GM23338 (cell line): ENCODE results near the gene GTF2F1.

Source experiments
- EZH2phosphoT487 ChIP-seq: fragments of 200-600 bp; sonication (generic); IDR thresholded peaks from one replicate; pipeline ENCODE4 v1.8.1; 2018; ENCODE audit warnings: antibody characterized with exemption; ENCODE audit not compliant: unreplicated experiment
- POLR2AphosphoS5 ChIP-seq: IDR thresholded peaks from 2 replicates; pipeline ENCODE4 v1.6.1; 2016; ENCODE audit warnings: antibody characterized with exemption, low read depth
- ZNF331 ChIP-seq: fragments of 250-450 bp; sonication (Bioruptor Pico); IDR thresholded peaks from 2 replicates; pipeline ENCODE4 v1.5.0; 2020; ENCODE audit warnings: low read depth, mild to moderate bottlenecking, moderate library complexity
- TF ChIP-seq, protein P1 (sequence below), 2 experiments: fragments of 200-600 bp in 1 of 2; sonication (generic) in 1 of 2; conservative IDR thresholded peaks; 2 replicates each; pipeline versions ENCODE4 v1.5.1 to v1.6.1; 2016 to 2017; ENCODE audit warnings: antibody characterized with exemption in 2 of 2, low read depth in 2 of 2, mild to moderate bottlenecking in 2 of 2, moderate library complexity in 1 of 2
- TF ChIP-seq, protein P2 (sequence below): fragments of 250-450 bp; sonication (Bioruptor Pico); IDR thresholded peaks from 2 replicates; pipeline ENCODE4 v1.5.0; 2020; ENCODE audit warnings: mild to moderate bottlenecking, moderate library complexity

DNA sequence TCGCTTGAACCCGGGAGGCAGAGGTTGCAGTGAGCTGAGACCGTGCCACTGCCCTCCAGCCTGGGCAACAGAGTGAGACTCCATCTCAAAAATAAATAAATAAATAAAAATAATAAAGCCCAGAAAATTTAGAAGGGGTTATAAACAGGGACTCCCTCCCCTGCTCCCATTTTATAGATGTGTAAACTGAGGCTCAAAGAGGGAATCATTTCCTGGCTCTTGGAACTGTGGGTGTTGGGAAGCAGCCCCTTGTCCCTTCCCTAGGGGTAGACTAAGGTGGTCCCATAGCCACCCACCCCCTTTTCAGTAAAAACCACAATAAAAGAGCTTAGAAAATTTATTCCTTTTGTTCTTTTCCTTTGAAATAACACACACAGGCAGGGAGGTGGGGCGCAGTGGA, 46.8 kb upstream of the GTF2F1 start:
- TF ChIP-seq, protein P1, sequence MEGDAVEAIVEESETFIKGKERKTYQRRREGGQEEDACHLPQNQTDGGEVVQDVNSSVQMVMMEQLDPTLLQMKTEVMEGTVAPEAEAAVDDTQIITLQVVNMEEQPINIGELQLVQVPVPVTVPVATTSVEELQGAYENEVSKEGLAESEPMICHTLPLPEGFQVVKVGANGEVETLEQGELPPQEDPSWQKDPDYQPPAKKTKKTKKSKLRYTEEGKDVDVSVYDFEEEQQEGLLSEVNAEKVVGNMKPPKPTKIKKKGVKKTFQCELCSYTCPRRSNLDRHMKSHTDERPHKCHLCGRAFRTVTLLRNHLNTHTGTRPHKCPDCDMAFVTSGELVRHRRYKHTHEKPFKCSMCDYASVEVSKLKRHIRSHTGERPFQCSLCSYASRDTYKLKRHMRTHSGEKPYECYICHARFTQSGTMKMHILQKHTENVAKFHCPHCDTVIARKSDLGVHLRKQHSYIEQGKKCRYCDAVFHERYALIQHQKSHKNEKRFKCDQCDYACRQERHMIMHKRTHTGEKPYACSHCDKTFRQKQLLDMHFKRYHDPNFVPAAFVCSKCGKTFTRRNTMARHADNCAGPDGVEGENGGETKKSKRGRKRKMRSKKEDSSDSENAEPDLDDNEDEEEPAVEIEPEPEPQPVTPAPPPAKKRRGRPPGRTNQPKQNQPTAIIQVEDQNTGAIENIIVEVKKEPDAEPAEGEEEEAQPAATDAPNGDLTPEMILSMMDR (conservative IDR thresholded peaks at IDR 0.05; ENCODE audit: low read depth in 2 of 2), result no peak
- no peak for TF ChIP-seq POLR2AphosphoS5
- TF ChIP-seq, protein P2, sequence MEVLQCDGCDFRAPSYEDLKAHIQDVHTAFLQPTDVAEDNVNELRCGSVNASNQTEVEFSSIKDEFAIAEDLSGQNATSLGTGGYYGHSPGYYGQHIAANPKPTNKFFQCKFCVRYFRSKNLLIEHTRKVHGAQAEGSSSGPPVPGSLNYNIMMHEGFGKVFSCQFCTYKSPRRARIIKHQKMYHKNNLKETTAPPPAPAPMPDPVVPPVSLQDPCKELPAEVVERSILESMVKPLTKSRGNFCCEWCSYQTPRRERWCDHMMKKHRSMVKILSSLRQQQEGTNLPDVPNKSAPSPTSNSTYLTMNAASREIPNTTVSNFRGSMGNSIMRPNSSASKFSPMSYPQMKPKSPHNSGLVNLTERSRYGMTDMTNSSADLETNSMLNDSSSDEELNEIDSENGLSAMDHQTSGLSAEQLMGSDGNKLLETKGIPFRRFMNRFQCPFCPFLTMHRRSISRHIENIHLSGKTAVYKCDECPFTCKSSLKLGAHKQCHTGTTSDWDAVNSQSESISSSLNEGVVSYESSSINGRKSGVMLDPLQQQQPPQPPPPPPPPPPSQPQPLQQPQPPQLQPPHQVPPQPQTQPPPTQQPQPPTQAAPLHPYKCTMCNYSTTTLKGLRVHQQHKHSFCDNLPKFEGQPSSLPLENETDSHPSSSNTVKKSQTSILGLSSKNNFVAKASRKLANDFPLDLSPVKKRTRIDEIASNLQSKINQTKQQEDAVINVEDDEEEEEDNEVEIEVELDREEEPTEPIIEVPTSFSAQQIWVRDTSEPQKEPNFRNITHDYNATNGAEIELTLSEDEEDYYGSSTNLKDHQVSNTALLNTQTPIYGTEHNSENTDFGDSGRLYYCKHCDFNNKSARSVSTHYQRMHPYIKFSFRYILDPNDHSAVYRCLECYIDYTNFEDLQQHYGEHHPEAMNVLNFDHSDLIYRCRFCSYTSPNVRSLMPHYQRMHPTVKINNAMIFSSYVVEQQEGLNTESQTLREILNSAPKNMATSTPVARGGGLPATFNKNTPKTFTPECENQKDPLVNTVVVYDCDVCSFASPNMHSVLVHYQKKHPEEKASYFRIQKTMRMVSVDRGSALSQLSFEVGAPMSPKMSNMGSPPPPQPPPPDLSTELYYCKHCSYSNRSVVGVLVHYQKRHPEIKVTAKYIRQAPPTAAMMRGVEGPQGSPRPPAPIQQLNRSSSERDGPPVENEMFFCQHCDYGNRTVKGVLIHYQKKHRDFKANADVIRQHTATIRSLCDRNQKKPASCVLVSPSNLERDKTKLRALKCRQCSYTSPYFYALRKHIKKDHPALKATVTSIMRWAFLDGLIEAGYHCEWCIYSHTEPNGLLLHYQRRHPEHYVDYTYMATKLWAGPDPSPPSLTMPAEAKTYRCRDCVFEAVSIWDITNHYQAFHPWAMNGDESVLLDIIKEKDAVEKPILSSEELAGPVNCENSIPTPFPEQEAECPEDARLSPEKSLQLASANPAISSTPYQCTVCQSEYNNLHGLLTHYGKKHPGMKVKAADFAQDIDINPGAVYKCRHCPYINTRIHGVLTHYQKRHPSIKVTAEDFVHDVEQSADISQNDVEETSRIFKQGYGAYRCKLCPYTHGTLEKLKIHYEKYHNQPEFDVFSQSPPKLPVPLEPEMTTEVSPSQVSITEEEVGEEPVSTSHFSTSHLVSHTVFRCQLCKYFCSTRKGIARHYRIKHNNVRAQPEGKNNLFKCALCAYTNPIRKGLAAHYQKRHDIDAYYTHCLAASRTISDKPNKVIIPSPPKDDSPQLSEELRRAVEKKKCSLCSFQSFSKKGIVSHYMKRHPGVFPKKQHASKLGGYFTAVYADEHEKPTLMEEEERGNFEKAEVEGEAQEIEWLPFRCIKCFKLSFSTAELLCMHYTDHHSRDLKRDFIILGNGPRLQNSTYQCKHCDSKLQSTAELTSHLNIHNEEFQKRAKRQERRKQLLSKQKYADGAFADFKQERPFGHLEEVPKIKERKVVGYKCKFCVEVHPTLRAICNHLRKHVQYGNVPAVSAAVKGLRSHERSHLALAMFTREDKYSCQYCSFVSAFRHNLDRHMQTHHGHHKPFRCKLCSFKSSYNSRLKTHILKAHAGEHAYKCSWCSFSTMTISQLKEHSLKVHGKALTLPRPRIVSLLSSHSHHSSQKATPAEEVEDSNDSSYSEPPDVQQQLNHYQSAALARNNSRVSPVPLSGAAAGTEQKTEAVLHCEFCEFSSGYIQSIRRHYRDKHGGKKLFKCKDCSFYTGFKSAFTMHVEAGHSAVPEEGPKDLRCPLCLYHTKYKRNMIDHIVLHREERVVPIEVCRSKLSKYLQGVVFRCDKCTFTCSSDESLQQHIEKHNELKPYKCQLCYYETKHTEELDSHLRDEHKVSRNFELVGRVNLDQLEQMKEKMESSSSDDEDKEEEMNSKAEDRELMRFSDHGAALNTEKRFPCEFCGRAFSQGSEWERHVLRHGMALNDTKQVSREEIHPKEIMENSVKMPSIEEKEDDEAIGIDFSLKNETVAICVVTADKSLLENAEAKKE (CRISPR knock-in tag), result no peak
- no peak for TF ChIP-seq EZH2phosphoT487
- TF ChIP-seq ZNF331 (CRISPR knock-in tag), result no peak
